Body of pancreas (tissue), 4 donors: ENCODE results near the gene TP53AIP1.

Experiments used
- POLR2A ChIP-seq, 3 donors: fragments of 450-650 bp; IDR thresholded peaks; one replicate each; pipeline ENCODE4 v1.6.1; 2016; ENCODE audit warnings: antibody characterized with exemption in 3 of 3, mild to moderate bottlenecking in 2 of 3
- TF ChIP-seq, protein P1 (sequence below), 7 experiments: fragments of 450-650 bp in 4 of 7; fragments of 200-600 bp in 3 of 7; sonication (generic) in 3 of 7; IDR thresholded peaks; one replicate each; pipeline ENCODE4 v1.5.1; 2016 to 2019; ENCODE audit warnings: antibody characterized with exemption in 7 of 7

DNA sequence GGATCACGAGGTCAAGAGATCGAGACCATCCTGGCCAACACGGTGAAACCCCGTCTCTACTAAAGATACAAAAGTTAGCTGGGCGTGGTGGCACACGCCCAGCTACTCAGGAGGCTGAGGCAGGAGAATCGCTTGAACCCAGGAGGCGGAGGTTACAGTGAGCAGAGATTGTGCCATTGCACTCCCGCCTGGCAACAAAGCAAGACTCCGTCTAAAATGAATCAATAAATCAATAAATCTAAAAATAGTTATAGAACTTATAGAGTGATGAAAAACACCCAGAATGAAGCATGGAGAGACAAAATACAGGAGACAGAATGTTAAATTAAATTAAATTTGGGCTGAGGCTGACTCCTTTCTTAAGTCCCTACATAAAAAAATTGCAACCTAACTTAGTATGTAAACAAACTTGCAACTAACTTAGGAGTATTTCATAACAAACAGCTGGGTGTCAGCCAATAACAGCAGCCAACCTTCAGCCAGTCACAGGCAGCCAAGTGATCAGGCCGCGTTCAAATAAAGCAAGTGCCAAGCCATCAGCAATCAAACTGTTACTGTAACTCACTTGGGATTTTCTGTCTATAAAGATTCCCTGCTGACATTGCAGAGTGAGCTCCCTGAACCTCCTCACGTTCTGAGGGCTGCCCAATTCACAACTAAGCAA is 7.3 kb upstream of the TP53AIP1 start:
- TF ChIP-seq, protein P1, sequence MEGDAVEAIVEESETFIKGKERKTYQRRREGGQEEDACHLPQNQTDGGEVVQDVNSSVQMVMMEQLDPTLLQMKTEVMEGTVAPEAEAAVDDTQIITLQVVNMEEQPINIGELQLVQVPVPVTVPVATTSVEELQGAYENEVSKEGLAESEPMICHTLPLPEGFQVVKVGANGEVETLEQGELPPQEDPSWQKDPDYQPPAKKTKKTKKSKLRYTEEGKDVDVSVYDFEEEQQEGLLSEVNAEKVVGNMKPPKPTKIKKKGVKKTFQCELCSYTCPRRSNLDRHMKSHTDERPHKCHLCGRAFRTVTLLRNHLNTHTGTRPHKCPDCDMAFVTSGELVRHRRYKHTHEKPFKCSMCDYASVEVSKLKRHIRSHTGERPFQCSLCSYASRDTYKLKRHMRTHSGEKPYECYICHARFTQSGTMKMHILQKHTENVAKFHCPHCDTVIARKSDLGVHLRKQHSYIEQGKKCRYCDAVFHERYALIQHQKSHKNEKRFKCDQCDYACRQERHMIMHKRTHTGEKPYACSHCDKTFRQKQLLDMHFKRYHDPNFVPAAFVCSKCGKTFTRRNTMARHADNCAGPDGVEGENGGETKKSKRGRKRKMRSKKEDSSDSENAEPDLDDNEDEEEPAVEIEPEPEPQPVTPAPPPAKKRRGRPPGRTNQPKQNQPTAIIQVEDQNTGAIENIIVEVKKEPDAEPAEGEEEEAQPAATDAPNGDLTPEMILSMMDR (IDR thresholded peaks at IDR 0.05), result no peak
- TF ChIP-seq POLR2A (IDR thresholded peaks at IDR 0.05), result no peak
